ENCODE results near the gene SLC6A18. TPM values are rescaled to one million over a fixed set of nuclear protein-coding genes. Genes with fewer than 3 reads are reported as not detected.

Gene SLC6A18
- polyA plus RNA-seq, 1 experiment, result not detected

DNA sequence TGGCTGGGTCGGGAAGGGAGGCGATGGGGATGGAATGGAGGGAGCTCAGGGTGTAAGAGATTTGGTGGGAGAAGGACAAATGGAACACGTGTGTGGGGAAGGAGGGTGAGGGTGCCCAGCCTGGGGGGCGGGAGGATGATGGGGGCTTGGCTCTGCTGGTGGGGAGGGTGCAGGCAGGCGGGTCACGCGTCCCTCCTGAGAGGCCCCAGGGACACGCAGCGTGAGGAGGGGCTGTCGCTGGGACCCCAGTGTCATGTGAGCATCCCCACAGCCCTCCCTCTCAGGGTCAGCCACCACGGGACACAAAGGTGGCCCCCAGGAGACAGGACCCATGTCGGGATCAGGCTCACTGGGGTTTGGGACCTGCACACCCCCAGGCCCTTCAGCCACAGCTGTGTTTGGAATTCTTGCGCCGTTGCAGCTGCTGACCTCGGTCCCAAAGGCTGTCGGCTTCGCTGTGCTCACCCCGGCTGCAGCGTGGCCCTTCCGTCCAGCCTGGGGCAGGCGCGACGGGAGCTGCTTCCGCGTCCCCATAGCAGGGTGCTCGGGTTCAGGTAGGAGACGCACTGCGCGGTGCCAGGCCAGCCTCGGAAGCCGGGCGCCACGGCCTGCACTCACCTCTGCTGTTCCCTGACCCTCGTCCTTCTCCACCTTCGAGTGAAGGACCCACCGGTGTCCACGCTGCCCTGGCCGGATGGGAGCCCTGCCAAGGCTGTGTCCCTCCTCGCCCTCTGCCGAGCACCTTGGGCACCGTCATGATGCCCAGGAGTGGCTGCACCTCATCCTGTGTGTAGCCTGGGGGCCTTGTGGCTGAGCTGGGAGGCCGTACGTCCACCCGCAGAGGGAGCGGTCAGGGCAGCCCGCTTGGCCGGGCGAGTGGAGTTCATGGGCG is 18.4 kb upstream of the SLC6A18 start:
- Histone ChIP-seq H3K4me3 (ENCODE audit: low read depth, low read length) (no peak overlapping the region), H3K27ac (ENCODE audit: low read depth, low read length) (no peak overlapping the region), H3K9me3 (ENCODE audit: control insufficient read depth, insufficient read depth, low read length) (peaks cover 10% of the 10 kb centered on the region), H3K27me3 (ENCODE audit: control insufficient read depth, insufficient read depth, low read length) (peaks cover 10% of the 10 kb centered on the region)
- POLR2A ChIA-PET, result no interaction called here
- TF ChIP-seq, protein P1, sequence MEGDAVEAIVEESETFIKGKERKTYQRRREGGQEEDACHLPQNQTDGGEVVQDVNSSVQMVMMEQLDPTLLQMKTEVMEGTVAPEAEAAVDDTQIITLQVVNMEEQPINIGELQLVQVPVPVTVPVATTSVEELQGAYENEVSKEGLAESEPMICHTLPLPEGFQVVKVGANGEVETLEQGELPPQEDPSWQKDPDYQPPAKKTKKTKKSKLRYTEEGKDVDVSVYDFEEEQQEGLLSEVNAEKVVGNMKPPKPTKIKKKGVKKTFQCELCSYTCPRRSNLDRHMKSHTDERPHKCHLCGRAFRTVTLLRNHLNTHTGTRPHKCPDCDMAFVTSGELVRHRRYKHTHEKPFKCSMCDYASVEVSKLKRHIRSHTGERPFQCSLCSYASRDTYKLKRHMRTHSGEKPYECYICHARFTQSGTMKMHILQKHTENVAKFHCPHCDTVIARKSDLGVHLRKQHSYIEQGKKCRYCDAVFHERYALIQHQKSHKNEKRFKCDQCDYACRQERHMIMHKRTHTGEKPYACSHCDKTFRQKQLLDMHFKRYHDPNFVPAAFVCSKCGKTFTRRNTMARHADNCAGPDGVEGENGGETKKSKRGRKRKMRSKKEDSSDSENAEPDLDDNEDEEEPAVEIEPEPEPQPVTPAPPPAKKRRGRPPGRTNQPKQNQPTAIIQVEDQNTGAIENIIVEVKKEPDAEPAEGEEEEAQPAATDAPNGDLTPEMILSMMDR (IDR thresholded peaks at IDR 0.05; ENCODE audit: low read depth, low read length), result no peak
- no peak for DNase-seq (ENCODE audit: low read depth, low spot score)
- CTCF ChIA-PET, result interaction anchor here (1.2 kb wide), 1 partner anchor 283 kb away, joined by 5 read pairs; no protein-coding TSS in a partner anchor

DNA sequence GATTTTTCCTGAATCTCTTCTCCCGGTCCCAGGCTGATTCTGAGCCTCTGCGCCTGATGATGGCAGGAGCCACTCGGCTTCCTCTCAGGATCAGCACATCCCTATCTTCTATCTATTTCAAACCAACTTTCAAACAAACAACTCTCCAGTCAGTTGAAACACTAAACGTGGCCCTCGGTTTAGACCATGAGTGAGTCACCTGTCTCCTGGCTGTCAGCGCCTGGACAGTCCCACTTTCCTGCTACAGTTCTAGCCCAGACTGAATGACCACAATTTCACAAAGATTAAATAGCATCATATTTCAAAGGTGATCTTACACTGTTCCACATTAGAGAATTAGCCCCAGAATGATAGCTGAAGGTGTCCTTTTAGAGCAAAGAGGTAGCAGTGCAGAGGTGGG is 17.6 kb upstream of the SLC6A18 start:
- H3K27ac ChIP-seq (ENCODE audit: low read depth, low read length), result no peak overlapping the region
- POLR2A ChIA-PET, result no interaction called here

DNA sequence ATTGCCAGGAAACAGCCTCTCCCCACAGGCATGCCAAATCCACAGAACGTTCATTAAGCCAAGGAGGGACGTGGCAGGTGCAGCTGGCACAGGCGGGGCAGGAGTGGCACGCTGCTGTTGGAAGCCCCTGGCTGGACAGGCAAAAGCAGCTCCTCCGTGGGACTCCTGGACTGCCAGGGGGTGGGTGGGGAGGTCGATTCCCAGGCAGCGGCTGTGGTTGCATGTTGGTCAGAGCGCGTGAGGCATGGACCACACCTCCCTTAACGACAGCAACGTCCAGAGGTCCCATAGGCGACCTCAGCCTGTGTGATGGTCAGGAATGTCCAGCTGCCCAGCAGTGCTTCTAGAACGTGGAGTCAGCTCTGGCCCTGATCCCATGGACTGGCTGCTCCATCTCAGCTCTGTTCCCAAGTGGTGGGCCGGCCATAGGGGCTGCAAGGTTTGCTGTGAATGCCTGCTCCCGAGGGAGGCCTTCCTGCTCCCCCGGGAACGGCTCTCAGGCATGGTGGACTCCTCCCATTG is 16.9 kb upstream of the SLC6A18 start:
- TF ChIP-seq, protein P1 (IDR thresholded peaks at IDR 0.05; ENCODE audit: low read depth, low read length), result no peak
- no peak overlapping the region for H3K27ac ChIP-seq (ENCODE audit: low read depth, low read length)
- H3K9me3 ChIP-seq (ENCODE audit: control insufficient read depth, insufficient read depth, low read length), result peaks cover 22% of the 10 kb centered on the region
- peaks cover 10% of the 10 kb centered on the region for H3K27me3 ChIP-seq (ENCODE audit: control insufficient read depth, insufficient read depth, low read length)
- ChIA-PET POLR2A (no interaction called here), CTCF (interaction anchor here (0.6 to 1.5 kb wide), 2 partner anchors 399 to 437 kb away, joined by 5 to 14 read pairs; no protein-coding TSS in a partner anchor)
- no peak for DNase-seq (ENCODE audit: low read depth, low spot score)
- H3K4me3 ChIP-seq (ENCODE audit: low read depth, low read length), result no peak overlapping the region

More for the DNA sequence above, 17.6 kb upstream of the SLC6A18 start:
- H3K4me3 ChIP-seq (ENCODE audit: low read depth, low read length), result no peak overlapping the region
- H3K27me3 ChIP-seq (ENCODE audit: control insufficient read depth, insufficient read depth, low read length), result peaks cover 10% of the 10 kb centered on the region
- CTCF ChIA-PET, result no interaction called here
- peaks cover 18% of the 10 kb centered on the region for H3K9me3 ChIP-seq (ENCODE audit: control insufficient read depth, insufficient read depth, low read length)
- no peak for DNase-seq (ENCODE audit: low read depth, low spot score)
- TF ChIP-seq, protein P1 (IDR thresholded peaks at IDR 0.05; ENCODE audit: low read depth, low read length), result no peak

DNA sequence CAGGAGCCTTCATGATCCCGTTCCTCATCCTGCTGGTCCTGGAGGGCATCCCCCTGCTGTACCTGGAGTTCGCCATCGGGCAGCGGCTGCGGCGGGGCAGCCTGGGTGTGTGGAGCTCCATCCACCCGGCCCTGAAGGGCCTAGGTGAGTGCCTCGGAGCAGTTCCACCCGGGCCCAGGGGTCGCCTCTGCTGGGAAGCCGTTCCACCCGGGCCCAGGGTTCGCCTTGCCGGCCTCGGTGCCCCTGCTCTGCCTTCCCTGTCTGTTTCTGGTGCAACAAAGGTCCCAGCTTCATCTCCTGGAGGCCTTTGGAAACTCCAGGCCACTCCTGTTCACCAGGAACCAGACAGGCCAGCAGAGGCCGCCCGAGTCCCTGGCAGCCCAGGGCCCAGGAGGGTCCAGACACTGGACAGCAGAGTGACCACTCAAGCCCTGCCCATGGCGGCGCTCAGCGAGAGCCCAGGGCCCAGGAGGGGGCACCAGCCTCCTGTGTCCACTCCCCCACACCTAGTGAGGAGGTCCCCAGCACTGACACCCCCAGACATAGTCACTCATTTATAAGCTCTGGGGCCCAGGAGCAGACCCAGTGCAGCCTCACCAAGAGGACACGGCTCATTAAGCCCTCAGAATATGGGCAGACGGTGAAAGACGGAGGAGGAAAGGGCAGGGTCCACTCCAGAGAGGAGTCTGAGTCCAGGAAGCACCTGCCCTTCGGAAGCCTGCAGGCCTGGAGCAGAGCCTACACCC is 16.3 kb upstream of the SLC6A18 start:
- no peak overlapping the region for H3K27ac ChIP-seq (ENCODE audit: low read depth, low read length)
- peaks cover 10% of the 10 kb centered on the region for H3K27me3 ChIP-seq (ENCODE audit: control insufficient read depth, insufficient read depth, low read length)
- H3K9me3 ChIP-seq (ENCODE audit: control insufficient read depth, insufficient read depth, low read length), result peaks cover 28% of the 10 kb centered on the region
- no peak for DNase-seq (ENCODE audit: low read depth, low spot score)
- TF ChIP-seq, protein P1 (IDR thresholded peaks at IDR 0.05; ENCODE audit: low read depth, low read length), result peak; percentile 50
- CTCF ChIA-PET, result interaction anchor here (0.6 to 1.5 kb wide), 3 partner anchors 189 to 436 kb away, joined by 3 to 14 read pairs (median 5); no protein-coding TSS in a partner anchor
- POLR2A ChIA-PET, result no interaction called here
- no peak overlapping the region for H3K4me3 ChIP-seq (ENCODE audit: low read depth, low read length)
